Measurements from ENCODE around the gene PEX5L. TPM values are rescaled to one million over a fixed set of nuclear protein-coding genes. Genes with fewer than 3 reads are reported as not detected.
A peak's percentile ranks its signal among the peaks of the same experiment; 100 is the strongest.

PEX5L gene
- total RNA-seq, 1 experiment from 2014 or later = 1.3 TPM

- DNase-seq (ENCODE audit: low spot score) = no peak
These were observed 261.2 kb downstream of the PEX5L start for GRCh38 chr3:179775416-179776122.

DNA sequence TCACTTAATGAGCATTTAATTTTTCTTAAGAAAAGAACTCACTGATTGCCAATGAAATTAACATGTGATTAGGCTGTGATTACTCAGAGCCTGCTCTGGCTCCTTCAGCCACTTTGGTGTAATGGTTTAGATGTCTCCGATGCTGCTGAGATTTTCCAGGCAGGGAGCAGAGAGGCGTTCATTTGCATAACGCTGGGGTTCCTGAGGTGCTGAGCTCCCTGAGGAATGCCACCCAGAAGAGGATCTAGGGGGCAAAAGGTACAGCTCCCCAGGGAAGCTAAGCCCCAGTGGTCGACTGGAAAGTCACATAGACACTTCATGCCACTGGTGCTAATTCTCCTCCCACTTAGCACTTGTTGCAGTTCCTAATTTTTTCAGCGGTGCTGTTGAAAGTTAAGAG lies 264.4 kb downstream of the PEX5L start:
- no peak for DNase-seq (ENCODE audit: low spot score)

GRCh38 chr3:179771797-179772196 lies 264.9 kb downstream of the PEX5L start:
- no peak for DNase-seq (ENCODE audit: low spot score)

- DNase-seq (ENCODE audit: low spot score) = no peak
These were observed 267.1 kb downstream of the PEX5L start for GRCh38 chr3:179769411-179770247.

GRCh38 chr3:179768080-179768479 lies 268.7 kb downstream of the PEX5L start:
- DNase-seq (ENCODE audit: low spot score) = peak; percentile 34

- DNase-seq (ENCODE audit: low spot score) = no peak
These were observed 270.2 kb downstream of the PEX5L start for GRCh38 chr3:179766416-179767133.

GRCh38 chr3:179765396-179765795 lies 271.3 kb downstream of the PEX5L start:
- no peak for DNase-seq (ENCODE audit: low spot score)

DNA sequence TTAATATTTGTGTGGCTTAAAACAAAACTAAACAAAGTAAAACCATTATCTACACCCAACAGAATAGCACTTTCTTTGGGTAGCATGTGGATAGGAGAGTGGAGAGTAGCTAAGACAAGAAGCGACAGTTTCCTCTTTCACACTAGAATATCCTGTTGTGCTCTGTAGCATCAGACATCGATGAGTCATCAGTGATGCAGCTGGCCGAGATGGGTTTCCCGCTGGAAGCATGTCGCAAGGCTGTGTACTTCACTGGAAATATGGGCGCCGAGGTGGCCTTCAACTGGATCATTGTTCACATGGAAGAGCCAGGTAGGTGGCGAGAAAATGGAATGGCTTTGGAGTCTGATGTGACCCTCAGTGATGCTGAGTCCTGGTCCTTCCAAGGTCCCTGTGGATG lies 275.8 kb downstream of the PEX5L start:
- DNase-seq (ENCODE audit: low spot score) = peak; percentile 61

DNA sequence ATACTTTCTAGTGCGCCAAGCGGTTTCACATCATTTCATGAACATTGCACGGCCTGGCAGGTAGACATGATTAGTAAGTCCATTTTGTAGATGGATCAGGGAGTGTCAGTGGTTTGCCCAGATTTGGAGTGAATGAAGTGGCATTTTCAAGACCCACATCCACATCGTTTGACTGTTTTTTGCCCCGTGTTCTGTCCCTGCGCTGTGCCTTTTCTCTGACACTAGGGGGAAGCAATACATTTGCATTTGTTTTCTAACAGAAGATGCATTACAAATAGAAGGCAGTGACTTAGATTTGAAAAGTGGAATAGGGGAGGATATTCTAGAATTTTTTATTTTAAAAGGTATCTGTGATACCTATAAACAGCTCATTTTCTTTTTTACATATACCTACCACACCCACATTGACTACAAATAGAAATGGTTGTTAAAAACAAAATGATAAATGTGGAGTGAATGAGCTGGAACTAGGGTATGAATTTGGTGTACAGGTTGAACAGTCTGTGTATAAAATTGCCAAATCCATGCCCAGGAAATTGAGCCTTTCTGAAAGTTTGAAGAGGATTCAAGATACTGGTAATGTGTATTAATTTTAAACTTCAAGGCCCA lies 285.9 kb downstream of the PEX5L start:
- peak; percentile 20 for DNase-seq (ENCODE audit: low spot score)

DNA sequence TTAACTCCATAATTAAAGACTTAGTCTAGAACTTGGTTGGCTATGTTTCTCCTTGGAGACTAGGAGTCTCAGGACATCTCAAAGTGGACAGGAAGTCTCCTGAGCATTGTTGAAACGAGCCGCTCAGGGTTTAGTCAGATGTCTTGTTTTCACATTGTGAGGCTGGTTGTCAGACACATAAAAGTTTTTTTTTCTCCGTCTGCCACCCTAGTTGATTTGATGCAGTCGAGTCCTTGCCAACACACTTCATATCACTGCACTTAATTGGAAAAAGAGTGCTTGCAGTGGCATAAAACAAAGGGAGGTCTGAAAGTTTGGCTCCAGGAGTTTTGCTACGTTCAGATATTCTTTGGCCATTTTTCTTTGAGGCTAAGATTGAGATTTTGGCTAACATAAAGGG lies 291.0 kb downstream of the PEX5L start:
- DNase-seq (ENCODE audit: low spot score) = no peak

DNA sequence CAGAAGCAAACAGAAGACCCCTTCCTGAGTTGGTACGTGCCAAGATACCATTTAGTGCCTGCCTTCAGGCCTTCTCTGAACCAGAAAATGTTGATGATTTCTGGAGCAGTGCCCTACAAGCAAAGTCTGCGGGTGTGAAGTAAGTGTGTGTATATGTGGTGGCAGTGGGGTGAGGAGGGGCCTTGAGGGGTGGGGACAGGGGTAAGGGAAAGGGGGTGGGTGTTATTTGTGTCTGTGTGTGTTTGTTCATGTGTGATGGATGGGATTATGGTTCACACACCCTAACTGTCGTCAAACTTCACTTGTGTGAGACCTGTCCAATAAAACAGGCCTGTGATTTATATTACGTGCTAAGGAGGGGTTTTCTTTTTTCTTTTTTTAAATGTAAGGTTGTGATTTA lies 291.7 kb downstream of the PEX5L start:
- no peak for DNase-seq (ENCODE audit: low spot score)

Data from H4 (cell line).